D721Med (cell line): ENCODE measurements around the gene LRP8.

Experiments used
- DNase-seq: peaks from one replicate; pipeline ENCODE4 v3.0.0; 2011; ENCODE audit warnings: low spot score; ENCODE audit not compliant: insufficient read length
- FAIRE-seq: peaks from 2 replicates; lab custom pipeline; 2011; peaks lifted over from hg19 to GRCh38; lab: Jason Lieb, UNC
- TF ChIP-seq, protein P1 (sequence below): IDR thresholded peaks from 2 replicates; pipeline ENCODE4 v1.5.1; 2012; ENCODE audit warnings: mild to moderate bottlenecking, control low read depth; ENCODE audit not compliant: insufficient read depth; ENCODE audit errors: missing control alignments

Gene LRP8

DNA sequence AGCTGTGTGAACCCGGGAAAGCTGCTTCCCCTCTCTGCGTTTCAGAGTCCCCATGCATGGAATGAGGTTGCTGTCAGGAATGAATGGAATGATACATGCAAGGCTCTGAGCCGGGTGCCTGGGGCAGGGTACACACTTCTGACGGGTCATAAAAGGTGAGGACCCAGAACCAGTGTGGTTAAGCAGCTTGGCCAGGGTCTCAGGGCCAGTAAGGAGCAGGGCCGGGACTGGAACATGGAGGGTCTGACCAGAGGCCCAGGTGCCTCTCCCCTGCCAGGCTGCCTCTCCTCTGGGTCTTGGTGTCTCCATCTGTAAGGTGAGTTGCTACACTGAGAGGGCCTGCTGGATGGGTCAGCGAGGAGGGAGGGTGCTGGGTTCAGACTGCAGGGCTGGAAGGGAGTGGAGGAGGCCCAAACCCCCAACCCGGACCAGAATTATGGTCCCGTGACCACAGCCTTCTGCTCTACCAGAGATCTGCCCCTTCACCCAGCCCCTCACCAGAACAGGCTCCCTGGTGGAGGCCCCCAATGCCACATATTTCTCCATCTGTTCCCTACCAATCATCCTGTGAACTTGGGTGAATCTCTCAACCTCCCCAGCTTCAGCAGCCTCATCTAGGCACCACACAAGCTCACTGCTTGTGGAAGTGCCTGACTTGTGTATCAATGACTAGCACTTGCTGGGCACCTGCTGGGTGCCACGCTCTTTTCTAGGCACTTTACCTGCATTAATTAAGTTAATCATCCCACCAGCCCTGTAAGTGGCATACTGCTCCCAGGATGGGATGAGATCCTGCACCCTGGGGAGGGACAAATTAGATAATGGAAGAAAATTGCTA lies 16.2 kb upstream of the LRP8 start:
- TF ChIP-seq, protein P1, sequence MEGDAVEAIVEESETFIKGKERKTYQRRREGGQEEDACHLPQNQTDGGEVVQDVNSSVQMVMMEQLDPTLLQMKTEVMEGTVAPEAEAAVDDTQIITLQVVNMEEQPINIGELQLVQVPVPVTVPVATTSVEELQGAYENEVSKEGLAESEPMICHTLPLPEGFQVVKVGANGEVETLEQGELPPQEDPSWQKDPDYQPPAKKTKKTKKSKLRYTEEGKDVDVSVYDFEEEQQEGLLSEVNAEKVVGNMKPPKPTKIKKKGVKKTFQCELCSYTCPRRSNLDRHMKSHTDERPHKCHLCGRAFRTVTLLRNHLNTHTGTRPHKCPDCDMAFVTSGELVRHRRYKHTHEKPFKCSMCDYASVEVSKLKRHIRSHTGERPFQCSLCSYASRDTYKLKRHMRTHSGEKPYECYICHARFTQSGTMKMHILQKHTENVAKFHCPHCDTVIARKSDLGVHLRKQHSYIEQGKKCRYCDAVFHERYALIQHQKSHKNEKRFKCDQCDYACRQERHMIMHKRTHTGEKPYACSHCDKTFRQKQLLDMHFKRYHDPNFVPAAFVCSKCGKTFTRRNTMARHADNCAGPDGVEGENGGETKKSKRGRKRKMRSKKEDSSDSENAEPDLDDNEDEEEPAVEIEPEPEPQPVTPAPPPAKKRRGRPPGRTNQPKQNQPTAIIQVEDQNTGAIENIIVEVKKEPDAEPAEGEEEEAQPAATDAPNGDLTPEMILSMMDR, result no peak
- no peak for FAIRE-seq
- no peak for DNase-seq

- DNase-seq (no peak), FAIRE-seq (no peak)
Measured at GRCh38 chr1:53342735-53343470, 15.0 kb upstream of the LRP8 start.

DNA sequence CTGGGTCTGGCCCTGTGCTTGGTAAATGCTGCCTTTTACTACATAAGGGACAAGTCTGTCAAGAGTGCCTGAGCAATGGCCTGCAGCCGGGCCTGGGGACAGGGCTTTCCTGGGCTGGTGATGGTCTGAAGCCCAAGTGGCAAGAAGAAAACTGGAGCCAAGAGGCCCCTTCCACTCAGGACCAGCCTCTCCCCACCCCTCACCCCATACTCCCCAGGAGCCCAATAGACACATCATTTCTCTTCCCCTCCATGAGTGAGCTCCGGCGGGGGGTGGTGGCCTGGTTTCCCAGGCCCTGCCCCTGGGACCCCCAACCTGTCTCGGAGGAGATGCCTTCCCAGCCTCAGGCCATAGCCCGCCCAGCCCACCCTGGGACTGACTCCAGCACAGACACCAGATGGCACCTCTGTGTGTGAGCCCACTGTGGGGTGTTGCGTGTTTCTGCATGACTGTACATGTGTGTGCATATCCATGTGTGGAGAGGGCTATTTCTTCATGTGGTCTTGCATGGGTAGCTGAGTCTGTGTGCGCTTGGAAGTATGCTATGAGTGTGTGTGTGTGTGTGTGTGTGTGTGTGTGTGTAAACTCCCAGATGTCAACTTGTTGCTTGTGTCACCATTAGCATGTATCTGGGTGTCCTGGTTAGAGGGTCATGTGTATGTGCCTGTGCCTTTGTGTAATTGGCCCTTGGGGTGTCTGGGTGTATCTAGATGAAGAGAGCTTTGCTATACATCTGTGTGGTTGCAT lies 14.3 kb upstream of the LRP8 start:
- TF ChIP-seq, protein P1, result no peak
- FAIRE-seq, result no peak
- no peak for DNase-seq

More at GRCh38 chr1:53342735-53343470, 15.0 kb upstream of the LRP8 start:
- TF ChIP-seq, protein P1, result no peak

GRCh38 chr1:53341521-53341895 lies 13.6 kb upstream of the LRP8 start:
- TF ChIP-seq, protein P1, result no peak
- no peak for FAIRE-seq
- DNase-seq, result no peak

- DNase-seq, result no peak
Measured at GRCh38 chr1:53340660-53341520, 13.0 kb upstream of the LRP8 start.

More at GRCh38 chr1:53340660-53341520, 13.0 kb upstream of the LRP8 start:
- TF ChIP-seq, protein P1, result no peak
- no peak for FAIRE-seq
